ENCODE results near the gene FBXO28. TPM values are rescaled to one million over a fixed set of nuclear protein-coding genes. Genes with fewer than 3 reads are reported as not detected.

Gene FBXO28
- total RNA-seq, 1 donor from 2014 or later = 33.5 TPM

GRCh38 chr1:224141693-224142092, 27.8 kb downstream of the FBXO28 start:
- Mint-ChIP-seq H3K27me3 (no peaks in the 10 kb centered on the region), H3K36me3 (ENCODE audit: insufficient read depth) (peaks cover 10% of the 10 kb centered on the region), H3K4me3 (ENCODE audit: low read depth) (no peak overlapping the region), H3K27ac (no peak overlapping the region), H3K4me1 (ENCODE audit: low read depth) (no peaks in the 10 kb centered on the region), H3K9me3 (ENCODE audit: low read depth) (no peaks in the 10 kb centered on the region)
- no peak for TF ChIP-seq CTCF (IDR thresholded peaks at IDR 0.05; ENCODE audit: unreplicated experiment)
- no peak for DNase-seq (ENCODE audit: low spot score, unreplicated experiment)

DNA sequence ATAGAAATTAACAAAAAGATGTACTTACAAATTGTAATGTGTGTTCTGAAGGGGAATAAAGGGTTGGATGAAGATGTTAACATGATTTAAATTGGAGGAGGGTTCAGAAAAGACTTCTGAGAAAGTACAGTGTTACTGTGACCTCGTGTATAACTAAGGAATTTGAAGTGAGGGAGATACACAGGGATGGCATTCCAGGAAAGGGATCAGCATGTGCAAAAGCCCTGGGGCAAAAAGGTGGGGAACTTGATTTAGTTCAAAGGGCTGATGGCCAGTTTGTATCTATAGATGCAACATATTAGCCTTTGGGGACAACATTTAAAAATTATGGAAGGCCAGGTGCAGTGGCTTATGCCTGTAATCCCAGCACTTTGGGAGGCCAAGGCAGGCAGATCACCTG, 35.8 kb downstream of the FBXO28 start:
- Mint-ChIP-seq H3K4me1 (ENCODE audit: low read depth) (no peaks in the 10 kb centered on the region), H3K27ac (no peak overlapping the region), H3K4me3 (ENCODE audit: low read depth) (no peak overlapping the region), H3K9me3 (ENCODE audit: low read depth) (no peaks in the 10 kb centered on the region), H3K36me3 (ENCODE audit: insufficient read depth) (peaks cover 17% of the 10 kb centered on the region), H3K27me3 (no peaks in the 10 kb centered on the region)
- no peak for DNase-seq (ENCODE audit: low spot score, unreplicated experiment)
- no peak for TF ChIP-seq CTCF (IDR thresholded peaks at IDR 0.05; ENCODE audit: unreplicated experiment)

DNA sequence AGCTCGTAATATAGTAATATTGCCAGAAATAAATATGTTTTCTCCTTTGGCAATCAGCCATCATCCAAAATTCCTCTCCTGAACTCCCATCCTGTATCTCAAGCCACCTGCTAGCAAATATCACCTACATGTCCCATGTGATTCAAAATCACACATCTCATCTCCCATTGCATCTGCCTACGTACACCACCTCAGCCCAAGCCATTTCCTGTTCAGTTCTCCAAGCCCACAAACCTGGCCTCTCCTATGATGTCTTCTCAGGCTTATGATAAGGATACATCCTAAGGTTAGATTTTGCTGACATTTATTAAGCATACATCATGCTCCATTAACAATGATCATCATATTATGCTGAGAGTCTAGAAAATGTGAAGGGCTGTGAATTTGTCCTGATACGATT, 37.2 kb downstream of the FBXO28 start:
- Mint-ChIP-seq H3K27me3 (no peaks in the 10 kb centered on the region), H3K4me3 (ENCODE audit: low read depth) (no peak overlapping the region), H3K9me3 (ENCODE audit: low read depth) (no peaks in the 10 kb centered on the region), H3K27ac (no peak overlapping the region), H3K36me3 (ENCODE audit: insufficient read depth) (peaks cover 19% of the 10 kb centered on the region), H3K4me1 (ENCODE audit: low read depth) (no peaks in the 10 kb centered on the region)
- no peak for DNase-seq (ENCODE audit: low spot score, unreplicated experiment)
- TF ChIP-seq CTCF (IDR thresholded peaks at IDR 0.05; ENCODE audit: unreplicated experiment) = no peak

GRCh38 chr1:224157316-224157715, 43.4 kb downstream of the FBXO28 start:
- no peak for DNase-seq (ENCODE audit: low spot score, unreplicated experiment)
- TF ChIP-seq CTCF (IDR thresholded peaks at IDR 0.05; ENCODE audit: unreplicated experiment) = no peak
- peak overlapping the region; percentile 26 for H3K27ac Mint-ChIP-seq
- H3K36me3 Mint-ChIP-seq (ENCODE audit: insufficient read depth) = peaks cover 16% of the 10 kb centered on the region
- H3K9me3 Mint-ChIP-seq (ENCODE audit: low read depth) = no peaks in the 10 kb centered on the region
- no peaks in the 10 kb centered on the region for H3K4me1 Mint-ChIP-seq (ENCODE audit: low read depth)
- H3K4me3 Mint-ChIP-seq (ENCODE audit: low read depth) = no peak overlapping the region
- H3K27me3 Mint-ChIP-seq = no peaks in the 10 kb centered on the region

DNA sequence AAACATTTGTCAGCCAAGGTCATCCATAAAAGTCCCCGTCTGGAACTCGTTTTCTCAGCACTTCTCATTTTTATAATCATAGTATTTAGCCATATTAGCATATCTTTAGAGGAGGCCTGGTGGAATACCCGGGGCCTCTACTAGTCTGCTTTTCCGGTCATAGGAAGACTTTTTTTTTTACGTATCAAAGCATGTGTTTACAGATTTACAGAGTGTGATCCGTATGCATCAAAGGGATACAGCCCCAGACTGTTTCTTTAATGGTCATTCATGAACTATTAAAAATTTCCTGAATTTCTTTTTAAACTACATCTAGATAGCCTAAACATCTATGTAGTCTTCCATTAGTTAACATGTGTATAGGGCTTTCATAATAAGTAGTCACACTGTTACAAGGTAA, 45.6 kb downstream of the FBXO28 start:
- Mint-ChIP-seq H3K27ac (peak overlapping the region; percentile 24), H3K4me1 (ENCODE audit: low read depth) (no peaks in the 10 kb centered on the region), H3K4me3 (ENCODE audit: low read depth) (no peak overlapping the region), H3K36me3 (ENCODE audit: insufficient read depth) (peaks cover 13% of the 10 kb centered on the region), H3K9me3 (ENCODE audit: low read depth) (no peaks in the 10 kb centered on the region), H3K27me3 (no peaks in the 10 kb centered on the region)
- no peak for TF ChIP-seq CTCF (IDR thresholded peaks at IDR 0.05; ENCODE audit: unreplicated experiment)
- no peak for DNase-seq (ENCODE audit: low spot score, unreplicated experiment)
